Stimulated activated CD4-positive, alpha-beta T cell treated with anti-CD3 and anti-CD28 coated beads, Interleukin-1b, Interleukin-23, amount 100 ng/mL, for 1 hour (primary cell): Measurements from ENCODE around the gene PIH1D2.
"Not testable (repeated sequence)": the region's sequence is repeated elsewhere in the genome, so short reads cannot be mapped to it uniquely, and the experiment has no call there.

Source experiments
- DNase-seq, 2 donors: peaks; one replicate each; pipeline ENCODE4 v3.0.0-alpha.2; 2020; ENCODE audit warnings: low read depth in 2 of 2

PIH1D2 gene

GRCh38 chr11:112051768-112052167 is 22.0 kb downstream of the PIH1D2 start:
- no peak for DNase-seq

GRCh38 chr11:112050721-112051120 is 23.1 kb downstream of the PIH1D2 start:
- no peak for DNase-seq

GRCh38 chr11:112049777-112050176 is 24.0 kb downstream of the PIH1D2 start:
- no peak for DNase-seq

- DNase-seq: not testable (repeated sequence)
These were observed 25.6 kb downstream of the PIH1D2 start for GRCh38 chr11:112048256-112048655.

GRCh38 chr11:112046647-112047046 is 27.2 kb downstream of the PIH1D2 start:
- DNase-seq: not testable (repeated sequence)

GRCh38 chr11:112044961-112045360 is 28.9 kb downstream of the PIH1D2 start:
- no peak for DNase-seq

GRCh38 chr11:112042961-112043304 is 30.9 kb downstream of the PIH1D2 start:
- DNase-seq: no peak

GRCh38 chr11:112042161-112042960 is 31.5 kb downstream of the PIH1D2 start:
- no peak for DNase-seq

GRCh38 chr11:112037527-112037926 is 36.3 kb downstream of the PIH1D2 start:
- no peak for DNase-seq

- DNase-seq: no peak
These were observed 39.9 kb downstream of the PIH1D2 start for GRCh38 chr11:112033902-112034301.

- no peak for DNase-seq
These were observed 44.4 kb downstream of the PIH1D2 start for GRCh38 chr11:112029460-112029859.

- not testable (repeated sequence) for DNase-seq
These were observed 46.9 kb downstream of the PIH1D2 start for GRCh38 chr11:112026784-112027410.

- no peak for DNase-seq
These were observed 48.1 kb downstream of the PIH1D2 start for GRCh38 chr11:112025707-112026106.

- DNase-seq: peak; percentile 51 to 58
These were observed 48.8 kb downstream of the PIH1D2 start, which contains the start of gene DLAT for GRCh38 chr11:112024773-112025678. TSS of gene DLAT (plus strand) at chr11:112025408. CDS start at chr11:112025473, 65 bp downstream.

GRCh38 chr11:112024178-112024772 is 49.5 kb downstream of the PIH1D2 start:
- DNase-seq: no peak

GRCh38 chr11:112023104-112023503 is 50.7 kb downstream of the PIH1D2 start:
- no peak for DNase-seq

GRCh38 chr11:112019066-112019465 is 54.8 kb downstream of the PIH1D2 start:
- no peak for DNase-seq
